Coronary artery (tissue), 2 donors: ENCODE data around the gene NSUN2.
A peak's percentile ranks its signal among the peaks of the same experiment; 100 is the strongest.

Source experiments
- DNase-seq: peaks from one replicate; pipeline ENCODE4 v3.0.0-alpha.2; 2017; ENCODE audit warnings: low spot score
- H3K27ac ChIP-seq, 2 donors: fragments of 200-600 bp; sonication (generic); one replicate each; pipeline ENCODE4 v1.5.1; 2016 to 2019
- H3K4me3 ChIP-seq: fragments of 200-600 bp; sonication (generic); 2 replicates; pipeline ENCODE4 v1.5.1; 2016; ENCODE audit warnings: mild to moderate bottlenecking, moderate library complexity
- CTCF ChIP-seq: fragments of 200-600 bp; sonication (generic); IDR thresholded peaks from one replicate; pipeline ENCODE4 v1.5.1; 2019; ENCODE audit warnings: antibody characterized with exemption

Gene NSUN2

GRCh38 chr5:6636293-6636692 is 3.4 kb upstream of the NSUN2 start:
- TF ChIP-seq CTCF, result no peak
- no peak overlapping the region for H3K27ac ChIP-seq
- DNase-seq, result no peak
- H3K4me3 ChIP-seq, result no peak overlapping the region

GRCh38 chr5:6634788-6635430 is 2.1 kb upstream of the NSUN2 start:
- no peak for TF ChIP-seq CTCF
- no peak for DNase-seq
- Histone ChIP-seq H3K27ac (no peak overlapping the region), H3K4me3 (no peak overlapping the region)

GRCh38 chr5:6634306-6634705 is 1.5 kb upstream of the NSUN2 start:
- H3K4me3 ChIP-seq, result peak overlapping the region; percentile 99
- DNase-seq, result no peak
- H3K27ac ChIP-seq, result no peak overlapping the region
- TF ChIP-seq CTCF, result no peak

- peak overlapping the region; percentile 99 for H3K4me3 ChIP-seq
- no peak for TF ChIP-seq CTCF
- peak; percentile 78 for DNase-seq
- H3K27ac ChIP-seq, result peak overlapping the region; percentile 81 to 92
These were observed 813 bp upstream of the NSUN2 start for GRCh38 chr5:6633469-6634245.

GRCh38 chr5:6632324-6632887 is 438 bp downstream of the NSUN2 start:
- Histone ChIP-seq H3K27ac (peak overlapping the region; percentile 81 to 92), H3K4me3 (peak overlapping the region; percentile 99)
- no peak for DNase-seq
- TF ChIP-seq CTCF, result no peak

- DNase-seq, result no peak
- Histone ChIP-seq H3K27ac (no peak overlapping the region), H3K4me3 (no peak overlapping the region)
- TF ChIP-seq CTCF, result no peak
These were observed 1.4 kb downstream of the NSUN2 start for GRCh38 chr5:6631441-6631840.
